Fibroblast of mammary gland (primary cell): ENCODE data around the gene CLRN3.

Experiments
- DNase-seq: peaks from one replicate; pipeline ENCODE4 v3.0.0-alpha.2; 2010; ENCODE audit warnings: low read depth
- H3K4me3 ChIP-seq: 2 replicates; pipeline ENCODE4 v1.5.1; 2011; ENCODE audit warnings: low read depth, mild to moderate bottlenecking, low read length, moderate library complexity; ENCODE audit not compliant: control insufficient read depth
- CTCF ChIP-seq: conservative IDR thresholded peaks from 2 replicates; pipeline ENCODE4 v1.5.1; 2011; ENCODE audit warnings: low read depth, low read length, inconsistent platforms; ENCODE audit not compliant: control insufficient read depth, insufficient read depth

The CLRN3 gene

GRCh38 chr10:127850944-127851343, 41.8 kb downstream of the CLRN3 start:
- no peak for TF ChIP-seq CTCF
- DNase-seq = no peak
- H3K4me3 ChIP-seq = no peak overlapping the region

GRCh38 chr10:127849921-127850320, 42.8 kb downstream of the CLRN3 start:
- TF ChIP-seq CTCF = no peak
- DNase-seq = no peak
- H3K4me3 ChIP-seq = no peak overlapping the region

- no peak for TF ChIP-seq CTCF
- no peak for DNase-seq
- H3K4me3 ChIP-seq = no peak overlapping the region
Measured at GRCh38 chr10:127849224-127849623, 43.5 kb downstream of the CLRN3 start.

GRCh38 chr10:127848226-127848625, 44.5 kb downstream of the CLRN3 start:
- no peak overlapping the region for H3K4me3 ChIP-seq
- TF ChIP-seq CTCF = no peak
- no peak for DNase-seq

- DNase-seq = no peak
- H3K4me3 ChIP-seq = no peak overlapping the region
- no peak for TF ChIP-seq CTCF
Measured at GRCh38 chr10:127845756-127846155, 47.0 kb downstream of the CLRN3 start.

- no peak for TF ChIP-seq CTCF
- no peak overlapping the region for H3K4me3 ChIP-seq
- no peak for DNase-seq
Measured at GRCh38 chr10:127840884-127841283, 51.9 kb downstream of the CLRN3 start.

- DNase-seq = no peak
- H3K4me3 ChIP-seq = no peak overlapping the region
- no peak for TF ChIP-seq CTCF
Measured at GRCh38 chr10:127836966-127837365, 55.8 kb downstream of the CLRN3 start.
